Measurements from ENCODE around the gene CORO6. TPM values are rescaled to one million over a fixed set of nuclear protein-coding genes. Genes with fewer than 3 reads are reported as not detected.

CORO6 gene
- total RNA-seq, 1 experiment from 2014 or later = 2.8 TPM

DNA sequence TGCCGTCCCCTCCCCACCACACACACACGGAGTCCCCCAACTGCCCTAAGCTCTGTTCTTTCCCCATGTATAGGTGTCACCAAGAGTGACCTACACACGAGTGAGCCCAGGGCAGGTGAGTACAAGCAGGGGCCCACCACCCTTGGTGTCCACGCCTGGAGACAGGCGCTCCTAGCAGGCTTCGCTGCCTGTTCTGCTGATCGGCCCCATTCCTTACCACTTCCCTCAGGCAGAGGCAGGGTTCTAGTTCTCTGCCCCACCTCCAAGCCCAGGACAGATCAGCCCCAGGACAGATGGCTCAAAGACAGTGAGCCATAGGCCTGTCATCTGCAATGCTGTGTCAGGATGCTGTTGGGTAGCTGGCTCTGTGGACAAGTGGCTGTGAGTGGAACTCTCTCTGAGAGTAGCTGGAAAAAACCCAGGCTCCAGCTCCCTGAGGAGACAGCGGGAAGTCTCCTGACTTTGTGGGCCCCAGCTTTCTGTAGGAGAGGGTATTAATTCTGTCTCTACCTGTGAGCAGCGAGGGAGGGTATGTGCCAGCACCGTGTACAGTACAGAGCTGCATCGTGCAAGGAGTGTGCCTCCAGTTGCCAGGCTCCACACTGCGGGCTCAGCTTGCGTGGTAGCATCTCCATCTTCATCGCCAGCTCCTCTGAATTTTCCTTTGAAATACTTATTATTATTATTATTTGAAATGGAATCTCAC, 53.3 kb downstream of the CORO6 start:
- Mint-ChIP-seq H3K27me3 (ENCODE audit: insufficient read depth, unreplicated experiment) (no peaks in the 10 kb centered on the region), H3K9me3 (ENCODE audit: unreplicated experiment) (no peaks in the 10 kb centered on the region), H3K4me1 (ENCODE audit: low read depth, unreplicated experiment) (peaks cover 6% of the 10 kb centered on the region), H3K4me3 (ENCODE audit: unreplicated experiment) (peak overlapping the region; percentile 97), H3K36me3 (ENCODE audit: insufficient read depth, unreplicated experiment) (peaks cover 31% of the 10 kb centered on the region), H3K27ac (ENCODE audit: unreplicated experiment) (no peak overlapping the region)
- Histone ChIP-seq H3K9me3 (no peaks in the 10 kb centered on the region), H3K36me3 (ENCODE audit: control insufficient read depth, insufficient read depth, low read length) (no peaks in the 10 kb centered on the region), H3K4me1 (peaks cover 8% of the 10 kb centered on the region), H3K4me3 (ENCODE audit: low read depth, low read length) (peak overlapping the region; percentile 87), H3K27me3 (replicated peaks; ENCODE audit: control insufficient read depth, insufficient read depth, low read length) (no peaks in the 10 kb centered on the region)
- ChIA-PET POLR2A (no interaction called here), CTCF (interaction anchor here (0.5 to 0.9 kb wide), 2 partner anchors 47 to 197 kb away, joined by 3 read pairs; no protein-coding TSS in a partner anchor)
- DNase-seq = peak in 1 of 2 experiments; percentile 46
- TF ChIP-seq, protein P1, sequence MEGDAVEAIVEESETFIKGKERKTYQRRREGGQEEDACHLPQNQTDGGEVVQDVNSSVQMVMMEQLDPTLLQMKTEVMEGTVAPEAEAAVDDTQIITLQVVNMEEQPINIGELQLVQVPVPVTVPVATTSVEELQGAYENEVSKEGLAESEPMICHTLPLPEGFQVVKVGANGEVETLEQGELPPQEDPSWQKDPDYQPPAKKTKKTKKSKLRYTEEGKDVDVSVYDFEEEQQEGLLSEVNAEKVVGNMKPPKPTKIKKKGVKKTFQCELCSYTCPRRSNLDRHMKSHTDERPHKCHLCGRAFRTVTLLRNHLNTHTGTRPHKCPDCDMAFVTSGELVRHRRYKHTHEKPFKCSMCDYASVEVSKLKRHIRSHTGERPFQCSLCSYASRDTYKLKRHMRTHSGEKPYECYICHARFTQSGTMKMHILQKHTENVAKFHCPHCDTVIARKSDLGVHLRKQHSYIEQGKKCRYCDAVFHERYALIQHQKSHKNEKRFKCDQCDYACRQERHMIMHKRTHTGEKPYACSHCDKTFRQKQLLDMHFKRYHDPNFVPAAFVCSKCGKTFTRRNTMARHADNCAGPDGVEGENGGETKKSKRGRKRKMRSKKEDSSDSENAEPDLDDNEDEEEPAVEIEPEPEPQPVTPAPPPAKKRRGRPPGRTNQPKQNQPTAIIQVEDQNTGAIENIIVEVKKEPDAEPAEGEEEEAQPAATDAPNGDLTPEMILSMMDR (IDR thresholded peaks at IDR 0.05; ENCODE audit: insufficient read depth in 1 of 2, low read depth in 1 of 2, low read length in 1 of 2, severe bottlenecking in 1 of 2, unreplicated experiment in 1 of 2) = no peak
- TSS peak; percentile 31 for BruUV-seq (replicated peaks)
- intact Hi-C loops (cut with micrococcal nuclease; ENCODE audit: unreplicated experiment) = no loop called here

- intact Hi-C loops (cut with micrococcal nuclease; ENCODE audit: unreplicated experiment) = loop anchor here (1.0 kb wide), 1 partner anchor 23 kb away; no protein-coding TSS in a partner anchor
- Mint-ChIP-seq H3K27ac (ENCODE audit: unreplicated experiment) (peak within 1 kb of the TSS; percentile 85), H3K36me3 (ENCODE audit: insufficient read depth, unreplicated experiment) (peaks cover 25% of the 10 kb centered on the region), H3K4me3 (ENCODE audit: unreplicated experiment) (peak within 1 kb of the TSS; percentile 97), H3K27me3 (ENCODE audit: insufficient read depth, unreplicated experiment) (no peaks in the 10 kb centered on the region), H3K9me3 (ENCODE audit: unreplicated experiment) (no peaks in the 10 kb centered on the region), H3K4me1 (ENCODE audit: low read depth, unreplicated experiment) (peaks cover 6% of the 10 kb centered on the region)
- peaks cover 10% of the 10 kb centered on the region; the same call in 1 of the 2 replicates for H3K4me1 ChIP-seq
- POLR2A ChIA-PET = no interaction called here
- no peaks in the 10 kb centered on the region for H3K9me3 ChIP-seq
- CTCF ChIA-PET = interaction anchor here (0.5 to 3.4 kb wide), 6 partner anchors 23 to 445 kb away, joined by 3 to 28 read pairs (median 3); partner anchors contain the start of gene ANKRD13B
- peak; percentile 92 to 93 for DNase-seq
- no TSS peak for BruUV-seq (replicated peaks)
- no peaks in the 10 kb centered on the region for H3K36me3 ChIP-seq (ENCODE audit: control insufficient read depth, insufficient read depth, low read length)
- peak within 1 kb of the TSS; percentile 87 for H3K4me3 ChIP-seq (ENCODE audit: low read depth, low read length)
- H3K27me3 ChIP-seq (replicated peaks; ENCODE audit: control insufficient read depth, insufficient read depth, low read length) = no peaks in the 10 kb centered on the region
- TF ChIP-seq, protein P1 (IDR thresholded peaks at IDR 0.05; ENCODE audit: insufficient read depth in 1 of 2, low read depth in 1 of 2, low read length in 1 of 2, severe bottlenecking in 1 of 2, unreplicated experiment in 1 of 2) = no peak
Observed at GRCh38 chr17:29568331-29569244, 54.1 kb downstream of the CORO6 start, which contains the start of gene TP53I13. TSS of gene TP53I13 (plus strand) at chr17:29568701. CDS start at chr17:29568759, 58 bp downstream.

Measured in Caco-2 (cell line).